Lower lobe of right lung (tissue), 2 donors: ENCODE data around the gene OXSR1. TPM values are rescaled to one million over a fixed set of nuclear protein-coding genes. Genes with fewer than 3 reads are reported as not detected.

Experiments used
- ATAC-seq, 2 donors: fragments of 200-7000 bp; cut with Tn5 transposase; one replicate each; pipeline ENCODE4 v1.9.1; 2020 to 2022; ENCODE audit warnings: mild to moderate bottlenecking in 2 of 2, moderate library complexity in 2 of 2
- DNase-seq: peaks from one replicate; pipeline ENCODE4 v3.0.0-alpha.2; 2020
- H3K27ac ChIP-seq: fragments of 200-600 bp; one replicate; pipeline ENCODE4 v1.8.0; 2022
- H3K27me3 ChIP-seq: fragments of 200-600 bp; one replicate; pipeline ENCODE4 v1.8.0; 2022; ENCODE audit warnings: low read depth
- H3K36me3 ChIP-seq: fragments of 200-600 bp; one replicate; pipeline ENCODE4 v1.8.0; 2022; ENCODE audit warnings: mild to moderate bottlenecking
- H3K4me1 ChIP-seq: fragments of 200-600 bp; one replicate; pipeline ENCODE4 v1.8.0; 2022
- H3K4me3 ChIP-seq: fragments of 200-600 bp; one replicate; pipeline ENCODE4 v1.8.0; 2022; ENCODE audit warnings: mild to moderate bottlenecking
- H3K9me3 ChIP-seq: fragments of 200-600 bp; one replicate; pipeline ENCODE4 v1.8.0; 2022
- intact Hi-C: fragments of 100-400 bp; cut with DNase I; formaldehyde crosslinking; loops from one replicate; pipeline ENCODE4 v1.11.0; 2022
- total RNA-seq: library from RNA; stranded (reverse); fragmentation: NEBNext Ultra II Directional; extraction: Animal tissue kit (Norgen Biotek cat#: 25700); gene quantifications from one replicate; pipeline ENCODE4 v1.2.1, GENCODE V29; 2021
- TF ChIP-seq, protein P1 (sequence below): fragments of 200-600 bp; IDR thresholded peaks from one replicate; pipeline ENCODE4 v1.8.0; 2022; ENCODE audit warnings: antibody characterized with exemption, mild to moderate bottlenecking
- donor health status: DM: no; HTN: yes; CAD: no; lungs with severe emphysema.

OXSR1 gene
- total RNA-seq, 1 donor from 2014 or later, result 29.2 TPM

DNA sequence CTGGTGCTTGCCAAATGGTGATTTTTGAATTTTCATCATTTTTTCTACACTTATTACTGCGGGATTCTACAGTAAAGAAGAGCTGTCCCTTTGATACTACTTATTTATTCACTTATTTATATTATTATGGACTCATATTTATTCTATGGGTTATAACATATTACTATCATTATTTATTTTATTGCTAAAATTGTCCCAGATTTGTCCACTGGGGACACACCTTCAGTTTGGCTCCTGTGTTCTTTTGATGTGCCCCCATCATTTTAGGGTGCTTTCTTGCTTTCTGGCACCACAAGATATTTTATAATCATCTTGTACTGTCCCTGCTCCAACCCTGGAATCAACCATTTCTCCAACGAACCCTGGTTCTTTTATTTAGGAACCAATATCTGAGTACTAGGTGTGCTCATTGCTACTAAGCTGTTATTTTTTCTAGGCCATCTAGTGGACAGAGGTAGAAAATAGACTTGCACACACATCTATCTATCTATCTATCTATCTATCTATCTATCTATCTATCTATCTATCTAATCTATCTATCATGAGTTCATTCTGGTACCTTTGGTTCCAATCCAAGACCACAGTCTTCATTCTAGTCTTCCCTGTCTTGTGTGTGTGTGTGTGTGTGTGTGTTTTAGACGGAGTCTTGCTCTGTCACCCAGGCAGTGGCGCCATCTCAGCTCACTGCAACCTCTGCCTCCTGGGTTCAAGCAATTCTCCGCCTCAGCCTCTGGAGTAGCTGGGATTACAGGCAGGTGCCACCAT is 132.8 kb downstream of the OXSR1 start:
- Histone ChIP-seq H3K4me3 (no peak overlapping the region), H3K27ac (no peak overlapping the region), H3K36me3 (no peaks in the 10 kb centered on the region), H3K9me3 (no peaks in the 10 kb centered on the region), H3K4me1 (no peaks in the 10 kb centered on the region), H3K27me3 (no peaks in the 10 kb centered on the region)
- no peak for ATAC-seq
- TF ChIP-seq, protein P1, sequence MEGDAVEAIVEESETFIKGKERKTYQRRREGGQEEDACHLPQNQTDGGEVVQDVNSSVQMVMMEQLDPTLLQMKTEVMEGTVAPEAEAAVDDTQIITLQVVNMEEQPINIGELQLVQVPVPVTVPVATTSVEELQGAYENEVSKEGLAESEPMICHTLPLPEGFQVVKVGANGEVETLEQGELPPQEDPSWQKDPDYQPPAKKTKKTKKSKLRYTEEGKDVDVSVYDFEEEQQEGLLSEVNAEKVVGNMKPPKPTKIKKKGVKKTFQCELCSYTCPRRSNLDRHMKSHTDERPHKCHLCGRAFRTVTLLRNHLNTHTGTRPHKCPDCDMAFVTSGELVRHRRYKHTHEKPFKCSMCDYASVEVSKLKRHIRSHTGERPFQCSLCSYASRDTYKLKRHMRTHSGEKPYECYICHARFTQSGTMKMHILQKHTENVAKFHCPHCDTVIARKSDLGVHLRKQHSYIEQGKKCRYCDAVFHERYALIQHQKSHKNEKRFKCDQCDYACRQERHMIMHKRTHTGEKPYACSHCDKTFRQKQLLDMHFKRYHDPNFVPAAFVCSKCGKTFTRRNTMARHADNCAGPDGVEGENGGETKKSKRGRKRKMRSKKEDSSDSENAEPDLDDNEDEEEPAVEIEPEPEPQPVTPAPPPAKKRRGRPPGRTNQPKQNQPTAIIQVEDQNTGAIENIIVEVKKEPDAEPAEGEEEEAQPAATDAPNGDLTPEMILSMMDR, result peak; percentile 32
- DNase-seq, result no peak
- intact Hi-C loops, result no loop called here

Other genes starting within 250 kb of the OXSR1 start
- gene VILL, start 174.8 kb upstream of the OXSR1 start, total RNA-seq, result 12.5 TPM
- 30.1 TPM for gene PLCD1, start 135.9 kb upstream of the OXSR1 start, total RNA-seq
- 15.0 TPM for gene DLEC1, start 126.3 kb upstream of the OXSR1 start, total RNA-seq
- gene ACAA1, start 28.4 kb upstream of the OXSR1 start, total RNA-seq, result 88.3 TPM
- gene MYD88, start 26.9 kb upstream of the OXSR1 start, total RNA-seq, result 99.7 TPM
- 0.32 TPM for gene SLC22A13, start 100.3 kb downstream of the OXSR1 start, total RNA-seq
- gene SLC22A14, start 116.8 kb downstream of the OXSR1 start, total RNA-seq, result not detected
- 2.7 TPM for gene XYLB, start 181.2 kb downstream of the OXSR1 start, total RNA-seq